Natural killer cell (primary cell): ENCODE results near the gene RABGAP1L. TPM values are rescaled to one million over a fixed set of nuclear protein-coding genes. Genes with fewer than 3 reads are reported as not detected.

Experiments
- ATAC-seq, 3 donors: fragments of 150-1000 bp in 2 of 3; fragments of 200-7000 bp in 1 of 3; cut with Tn5 transposase; 1 replicate in 1 of 3; 2 replicates in 2 of 3; pipeline ENCODE4 v1.10.0; 2021; ENCODE audit warnings: mild to moderate bottlenecking in 2 of 3, moderate library complexity in 2 of 3
- DNase-seq, 2 donors: peaks; one replicate each; pipeline versions ENCODE4 v3.0.0 to v3.0.0-alpha.2; 2013 to 2021; ENCODE audit warnings: mixed read lengths in 1 of 2
- H3K27ac ChIP-seq: one replicate; pipeline ENCODE4 v1.5.1; 2013; ENCODE audit warnings: mild to moderate bottlenecking, low read length
- H3K27me3 ChIP-seq: one replicate; pipeline ENCODE4 v1.6.1; 2013; ENCODE audit warnings: low read length; ENCODE audit not compliant: control insufficient read depth, insufficient read depth
- H3K36me3 ChIP-seq: one replicate; pipeline ENCODE4 v1.6.1; 2013; ENCODE audit warnings: low read length; ENCODE audit not compliant: control insufficient read depth, insufficient read depth
- H3K4me1 ChIP-seq: one replicate; pipeline ENCODE4 v1.6.1; 2013; ENCODE audit warnings: low read length; ENCODE audit not compliant: control insufficient read depth, insufficient read depth
- H3K4me3 ChIP-seq: one replicate; pipeline ENCODE4 v1.5.1; 2013; ENCODE audit warnings: low read length
- H3K9me3 ChIP-seq: one replicate; pipeline ENCODE4 v1.6.1; 2013; ENCODE audit warnings: low read length; ENCODE audit not compliant: control insufficient read depth, insufficient read depth
- H3K27ac Mint-ChIP-seq, 2 donors: one replicate each; pipeline ENCODE4 v1.8.0; 2022; ENCODE audit warnings: mild to moderate bottlenecking in 2 of 2, mixed read lengths in 2 of 2, moderate library complexity in 1 of 2
- H3K27me3 Mint-ChIP-seq, 2 donors: one replicate each; pipeline ENCODE4 v1.8.0; 2022; ENCODE audit warnings: low read depth in 2 of 2, mixed read lengths in 2 of 2
- H3K36me3 Mint-ChIP-seq: one replicate; pipeline ENCODE4 v1.8.0; 2022; ENCODE audit warnings: mixed read lengths
- H3K4me1 Mint-ChIP-seq, 2 donors: one replicate each; pipeline ENCODE4 v1.8.0; 2022; ENCODE audit warnings: mixed read lengths in 2 of 2
- H3K4me3 Mint-ChIP-seq: one replicate; pipeline ENCODE4 v1.8.0; 2022; ENCODE audit warnings: mild to moderate bottlenecking, moderate library complexity, mixed read lengths
- H3K9me3 Mint-ChIP-seq, 2 donors: one replicate each; pipeline ENCODE4 v1.8.0; 2022; ENCODE audit warnings: mixed read lengths in 2 of 2
- CTCF ChIP-seq: fragments of 200-600 bp; IDR thresholded peaks from one replicate; pipeline ENCODE4 v1.8.0; 2022; ENCODE audit warnings: antibody characterized with exemption
- WGBS: methylation state at CpG from one replicate; pipeline ENCODE4 v1.1.7; 2013; ENCODE audit warnings: missing lambda C conversion rate; ENCODE audit not compliant: insufficient coverage; 5-methylcytosine and 5-hydroxymethylcytosine counted together
- intact Hi-C: fragments of 100-400 bp; cut with micrococcal nuclease; formaldehyde crosslinking; loops from one replicate; pipeline ENCODE4 v1.14.2; 2022
- total RNA-seq, 4 donors: library from RNA; stranded (reverse); fragments of 120-200 nt in 1 of 4; gene quantifications; one replicate each; pipeline versions ENCODE4 v1.2.3 to v1.2.4, GENCODE V29; 2013 to 2022

RABGAP1L gene
- total RNA-seq, 3 donors from 2014 or later (not counting 1 experiment from before 2014, with no cell fraction given) = 145 to 168 (median 153) TPM

GRCh38 chr1:174149216-174149615, 10.1 kb upstream of the RABGAP1L start:
- Mint-ChIP-seq H3K27ac (no peak overlapping the region), H3K4me1 (peaks cover 0 to 12% of the 10 kb centered on the region in 2 donors), H3K9me3 (peaks cover 0 to 5% of the 10 kb centered on the region in 2 donors), H3K4me3 (no peak overlapping the region), H3K27me3 (peaks cover 0 to 5% of the 10 kb centered on the region in 2 donors), H3K36me3 (peaks cover 8% of the 10 kb centered on the region)
- DNase-seq = no peak
- Histone ChIP-seq H3K4me3 (no peak overlapping the region), H3K27ac (no peak overlapping the region), H3K4me1 (no peaks in the 10 kb centered on the region), H3K27me3 (no peaks in the 10 kb centered on the region), H3K9me3 (no peaks in the 10 kb centered on the region), H3K36me3 (no peaks in the 10 kb centered on the region)
- ATAC-seq = no peak
- WGBS = 75% methylated on average over 3 of the region's 4 CpGs
- TF ChIP-seq CTCF = no peak
- intact Hi-C loops = no loop called here

GRCh38 chr1:174150499-174150898, 8.8 kb upstream of the RABGAP1L start:
- no peak overlapping the region for H3K27ac Mint-ChIP-seq
- 100% methylated on average over 1 of the region's 2 CpGs for WGBS
- TF ChIP-seq CTCF = no peak
- H3K9me3 ChIP-seq = no peaks in the 10 kb centered on the region
- H3K27me3 ChIP-seq = no peaks in the 10 kb centered on the region
- H3K4me1 Mint-ChIP-seq = peaks cover 0 to 12% of the 10 kb centered on the region in 2 donors
- no peak overlapping the region for H3K4me3 Mint-ChIP-seq
- no peak for ATAC-seq
- peaks cover 0 to 5% of the 10 kb centered on the region in 2 donors for H3K9me3 Mint-ChIP-seq
- H3K27me3 Mint-ChIP-seq = peaks cover 0 to 5% of the 10 kb centered on the region in 2 donors
- intact Hi-C loops = no loop called here
- no peak overlapping the region for H3K4me3 ChIP-seq
- DNase-seq = no peak
- no peaks in the 10 kb centered on the region for H3K4me1 ChIP-seq
- peaks cover 8% of the 10 kb centered on the region for H3K36me3 Mint-ChIP-seq
- H3K36me3 ChIP-seq = no peaks in the 10 kb centered on the region
- no peak overlapping the region for H3K27ac ChIP-seq

- Mint-ChIP-seq H3K4me3 (no peak overlapping the region), H3K36me3 (no peaks in the 10 kb centered on the region), H3K9me3 (no peaks in the 10 kb centered on the region), H3K27ac (peak overlapping the region in 1 of 2 donors; percentile 73), H3K4me1 (peaks cover 0 to 17% of the 10 kb centered on the region in 2 donors), H3K27me3 (no peaks in the 10 kb centered on the region)
- Histone ChIP-seq H3K27ac (no peak overlapping the region), H3K36me3 (no peaks in the 10 kb centered on the region), H3K9me3 (no peaks in the 10 kb centered on the region), H3K4me1 (no peaks in the 10 kb centered on the region), H3K27me3 (no peaks in the 10 kb centered on the region), H3K4me3 (no peak overlapping the region)
- DNase-seq (no peak), ATAC-seq (no peak)
- WGBS = no CpG with 5 or more reads among the region's 1 CpG
- intact Hi-C loops = no loop called here
- TF ChIP-seq CTCF = no peak
Observed at GRCh38 chr1:174152427-174152826, 6.9 kb upstream of the RABGAP1L start.
